Erythroblast (primary cell): ENCODE data around the gene TM7SF2.

Experiments used
- GATA1 ChIP-seq: IDR thresholded peaks from 2 replicates; pipeline ENCODE4 v1.6.1; 2011; ENCODE audit warnings: low read depth, mild to moderate bottlenecking, control low read depth, low read length, moderate library complexity
- POLR2A ChIP-seq: IDR thresholded peaks from 2 replicates; pipeline ENCODE4 v1.6.1; 2011; ENCODE audit warnings: mild to moderate bottlenecking, low read length

- TF ChIP-seq POLR2A (no peak), GATA1 (no peak)
These were observed 14.7 kb upstream of the TM7SF2 start for GRCh38 chr11:65096926-65097325.
